MM.1S (cell line): ENCODE results near the gene ZIC5.

Experiments used
- DNase-seq: peaks from one replicate; pipeline ENCODE4 v3.0.0-alpha.2; 2015
- H2AFZ ChIP-seq: fragments of 300-600 bp; sonication (generic); 2 replicates; pipeline ENCODE4 v1.6.0; 2016; ENCODE audit warnings: antibody characterized with exemption, low read length
- H3F3A ChIP-seq: fragments of 300-600 bp; sonication (generic); 2 replicates; pipeline ENCODE4 v1.6.1; 2016; ENCODE audit warnings: mild to moderate bottlenecking, antibody characterized with exemption, low read length, moderate library complexity, mixed read lengths; ENCODE audit not compliant: insufficient read depth
- H3K27ac ChIP-seq: fragments of 300-600 bp; sonication (generic); 2 replicates; pipeline ENCODE4 v1.5.1; 2016; ENCODE audit warnings: mild to moderate bottlenecking, low read length
- H3K27me3 ChIP-seq: fragments of 300-600 bp; sonication (generic); replicated peaks from 2 replicates; pipeline ENCODE4 v1.6.0; 2016; ENCODE audit warnings: low read length; ENCODE audit not compliant: insufficient read depth
- H3K36me3 ChIP-seq: fragments of 300-600 bp; sonication (generic); replicated peaks from 2 replicates; pipeline ENCODE4 v1.6.1; 2016; ENCODE audit warnings: mild to moderate bottlenecking, low read length, mixed read lengths; ENCODE audit not compliant: insufficient read depth
- H3K4me1 ChIP-seq: fragments of 300-600 bp; sonication (generic); 2 replicates; pipeline ENCODE4 v1.6.1; 2016; ENCODE audit warnings: low read length, mixed read lengths
- H3K4me2 ChIP-seq: fragments of 300-600 bp; sonication (generic); 2 replicates; pipeline ENCODE4 v1.6.0; 2016; ENCODE audit warnings: low read depth, low read length
- H3K4me3 ChIP-seq: fragments of 300-600 bp; sonication (generic); 2 replicates; pipeline ENCODE4 v1.5.1; 2016; ENCODE audit warnings: low read length, mixed read lengths
- H3K79me2 ChIP-seq: fragments of 300-600 bp; sonication (generic); 2 replicates; pipeline ENCODE4 v1.6.1; 2016; ENCODE audit warnings: mixed run types, low read length, mixed read lengths
- H3K9ac ChIP-seq: fragments of 300-600 bp; sonication (generic); 2 replicates; pipeline ENCODE4 v1.6.1; 2016; ENCODE audit warnings: low read length, mixed read lengths
- H3K9me2 ChIP-seq: fragments of 300-600 bp; sonication (generic); replicated peaks from 2 replicates; pipeline ENCODE4 v1.6.1; 2016; ENCODE audit warnings: mild to moderate bottlenecking, low read length, mixed read lengths; ENCODE audit not compliant: insufficient read depth
- H3K9me3 ChIP-seq: fragments of 300-600 bp; sonication (generic); replicated peaks from 2 replicates; pipeline ENCODE4 v1.6.1; 2016; ENCODE audit warnings: mild to moderate bottlenecking, low read length, mixed read lengths; ENCODE audit not compliant: insufficient read depth
- H4K20me1 ChIP-seq: fragments of 300-600 bp; sonication (generic); 2 replicates; pipeline ENCODE4 v1.6.1; 2016; ENCODE audit warnings: mild to moderate bottlenecking, low read length, moderate library complexity, mixed read lengths; ENCODE audit not compliant: insufficient read depth
- EZH2 ChIP-seq: fragments of 300-600 bp; sonication (generic); optimal IDR thresholded peaks from 2 replicates; pipeline ENCODE3; 2017; ENCODE audit warnings: low read depth, mild to moderate bottlenecking, antibody characterized with exemption, low read length, mixed read lengths
- EZH2phosphoT487 ChIP-seq: fragments of 300-600 bp; sonication (generic); IDR thresholded peaks from 2 replicates; pipeline ENCODE4 v1.6.1; 2018; ENCODE audit warnings: antibody characterized with exemption, low read length
- TF ChIP-seq, protein P1 (sequence below): fragments of 300-600 bp; sonication (generic); IDR thresholded peaks from 2 replicates; pipeline ENCODE4 v1.5.1; 2016; ENCODE audit warnings: antibody characterized with exemption, low read length, mixed read lengths

Gene ZIC5

DNA sequence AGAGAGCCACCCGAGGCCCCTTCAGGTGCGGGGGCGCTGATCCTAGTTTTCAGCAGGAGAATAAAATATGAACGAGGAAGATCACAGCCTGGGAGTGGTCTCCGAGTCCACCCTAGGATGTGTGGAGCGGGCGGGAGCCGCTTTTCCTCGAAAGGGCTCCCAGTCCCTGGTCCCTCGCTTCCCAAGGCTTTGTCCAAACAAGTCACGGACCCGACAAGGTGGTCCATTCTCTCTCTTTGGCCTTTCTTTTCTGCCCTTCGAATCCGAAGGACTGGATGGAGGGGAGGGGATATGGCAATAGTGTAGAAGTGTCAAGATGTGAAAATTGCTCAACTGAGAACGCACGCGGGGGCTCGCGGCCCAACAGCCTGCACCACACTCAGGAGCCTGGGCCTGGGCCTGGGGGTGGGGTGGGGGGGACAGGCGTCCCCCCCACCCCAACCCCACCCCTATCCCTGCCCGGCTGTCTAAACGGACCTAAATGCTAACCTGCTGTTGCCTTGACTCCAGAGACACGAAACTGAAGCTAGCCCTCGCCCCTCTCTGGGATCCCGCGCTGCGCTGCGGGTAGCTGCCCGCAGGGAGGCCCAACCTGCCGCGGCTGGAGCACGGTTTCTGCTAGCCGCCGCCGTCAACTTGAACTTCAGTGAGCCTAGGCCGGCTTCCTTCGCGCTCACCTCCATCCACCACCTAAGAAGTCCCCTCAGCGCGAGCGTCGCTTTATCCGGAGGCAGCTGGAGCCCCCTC is 17.1 kb upstream of the ZIC5 start:
- Histone ChIP-seq H3K4me1 (no peaks in the 10 kb centered on the region), H3K9me3 (no peaks in the 10 kb centered on the region), H3K27me3 (peaks cover 9% of the 10 kb centered on the region; the same call in 1 of the 2 replicates), H3K36me3 (no peaks in the 10 kb centered on the region), H3K79me2 (no peaks in the 10 kb centered on the region), H3K4me3 (no peak overlapping the region), H3K9me2 (no peaks in the 10 kb centered on the region), H3K27ac (no peak overlapping the region), H2AFZ (no peak overlapping the region), H3K9ac (no peak overlapping the region), H4K20me1 (no peaks in the 10 kb centered on the region), H3F3A (no peaks in the 10 kb centered on the region), H3K4me2 (no peak overlapping the region)
- no peak for DNase-seq
- TF ChIP-seq, protein P1, sequence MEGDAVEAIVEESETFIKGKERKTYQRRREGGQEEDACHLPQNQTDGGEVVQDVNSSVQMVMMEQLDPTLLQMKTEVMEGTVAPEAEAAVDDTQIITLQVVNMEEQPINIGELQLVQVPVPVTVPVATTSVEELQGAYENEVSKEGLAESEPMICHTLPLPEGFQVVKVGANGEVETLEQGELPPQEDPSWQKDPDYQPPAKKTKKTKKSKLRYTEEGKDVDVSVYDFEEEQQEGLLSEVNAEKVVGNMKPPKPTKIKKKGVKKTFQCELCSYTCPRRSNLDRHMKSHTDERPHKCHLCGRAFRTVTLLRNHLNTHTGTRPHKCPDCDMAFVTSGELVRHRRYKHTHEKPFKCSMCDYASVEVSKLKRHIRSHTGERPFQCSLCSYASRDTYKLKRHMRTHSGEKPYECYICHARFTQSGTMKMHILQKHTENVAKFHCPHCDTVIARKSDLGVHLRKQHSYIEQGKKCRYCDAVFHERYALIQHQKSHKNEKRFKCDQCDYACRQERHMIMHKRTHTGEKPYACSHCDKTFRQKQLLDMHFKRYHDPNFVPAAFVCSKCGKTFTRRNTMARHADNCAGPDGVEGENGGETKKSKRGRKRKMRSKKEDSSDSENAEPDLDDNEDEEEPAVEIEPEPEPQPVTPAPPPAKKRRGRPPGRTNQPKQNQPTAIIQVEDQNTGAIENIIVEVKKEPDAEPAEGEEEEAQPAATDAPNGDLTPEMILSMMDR: no peak
- TF ChIP-seq EZH2 (no peak), EZH2phosphoT487 (no peak)

DNA sequence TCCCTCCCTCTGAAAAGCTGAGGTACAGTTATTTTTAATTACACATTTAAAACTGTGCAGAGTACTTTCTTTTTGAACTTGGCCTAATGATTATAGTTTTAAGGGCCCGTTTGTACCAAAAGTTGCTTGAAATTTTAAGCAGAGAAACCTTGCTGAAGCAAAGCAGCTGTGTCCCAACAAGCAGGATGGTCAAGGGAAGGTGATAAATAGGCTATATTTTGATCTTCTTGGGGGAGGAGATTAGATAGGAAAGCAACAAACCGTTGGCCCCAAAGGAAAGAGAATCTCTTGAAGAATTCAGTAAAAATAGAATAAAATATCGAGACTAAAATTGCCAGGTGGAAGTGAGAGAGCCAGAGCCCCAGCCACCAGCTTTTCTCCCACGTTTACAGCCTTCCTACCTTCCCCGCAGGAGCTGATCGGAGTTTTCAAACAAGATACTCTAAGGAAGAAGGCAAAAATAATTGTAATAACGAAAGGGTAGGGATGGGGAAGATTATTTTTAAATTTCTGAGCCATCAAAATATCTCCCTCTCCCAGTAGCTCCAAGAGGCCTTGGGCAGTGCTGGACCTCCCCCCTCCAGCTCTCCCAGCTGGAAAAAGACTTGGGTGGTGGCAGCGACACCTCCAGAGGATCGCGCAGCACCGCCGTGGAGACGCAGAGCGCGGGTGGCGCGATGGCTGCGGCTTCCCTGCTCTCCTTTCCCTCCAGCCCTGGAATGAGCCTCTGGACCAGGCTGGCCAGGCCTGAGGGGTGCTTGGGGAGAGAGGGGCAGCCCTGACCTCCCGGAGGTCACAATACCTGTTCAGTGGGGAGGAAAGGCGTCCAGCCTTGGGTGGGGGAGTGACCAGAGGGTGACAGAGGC is 15.8 kb upstream of the ZIC5 start:
- no peak overlapping the region for H3K27ac ChIP-seq
- no peaks in the 10 kb centered on the region for H3K9me3 ChIP-seq
- H2AFZ ChIP-seq: no peak overlapping the region
- TF ChIP-seq EZH2phosphoT487 (no peak), EZH2 (no peak)
- TF ChIP-seq, protein P1: no peak
- no peaks in the 10 kb centered on the region for H3K79me2 ChIP-seq
- no peaks in the 10 kb centered on the region for H3K36me3 ChIP-seq
- H3K4me3 ChIP-seq: no peak overlapping the region
- no peaks in the 10 kb centered on the region for H3K4me1 ChIP-seq
- H3K27me3 ChIP-seq: peaks cover 9% of the 10 kb centered on the region; the same call in 1 of the 2 replicates
- DNase-seq: no peak
- no peak overlapping the region for H3K9ac ChIP-seq
- H3K4me2 ChIP-seq: no peak overlapping the region
- no peaks in the 10 kb centered on the region for H3K9me2 ChIP-seq
- no peaks in the 10 kb centered on the region for H3F3A ChIP-seq
- H4K20me1 ChIP-seq: no peaks in the 10 kb centered on the region

DNA sequence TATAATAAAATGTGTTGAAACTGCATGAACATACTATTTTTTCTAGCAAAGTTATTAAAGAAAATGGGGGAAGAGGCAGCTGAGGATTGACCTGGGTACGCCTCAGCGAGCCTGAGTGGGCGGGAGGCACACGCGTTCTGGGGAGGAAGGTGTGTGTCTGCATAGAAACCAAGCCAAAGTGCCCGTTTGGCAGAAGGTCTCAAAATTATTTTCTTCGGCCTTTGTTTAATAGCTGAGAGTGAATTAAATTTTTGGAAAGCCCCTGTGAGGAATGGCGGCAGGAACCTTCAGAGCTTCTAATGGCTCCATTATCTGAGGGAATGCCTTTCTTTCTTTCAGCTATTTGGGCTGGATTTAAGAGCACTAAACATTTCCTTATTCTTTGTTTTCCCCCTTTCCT is 15.2 kb upstream of the ZIC5 start:
- no peak for TF ChIP-seq EZH2
- TF ChIP-seq, protein P1: no peak
- TF ChIP-seq EZH2phosphoT487: no peak
- H3K9me3 ChIP-seq: no peaks in the 10 kb centered on the region
- H3K4me1 ChIP-seq: no peaks in the 10 kb centered on the region
- DNase-seq: no peak
- H3K9ac ChIP-seq: no peak overlapping the region
- no peak overlapping the region for H3K27ac ChIP-seq
- no peak overlapping the region for H3K4me2 ChIP-seq
- no peak overlapping the region for H2AFZ ChIP-seq
- H3F3A ChIP-seq: no peaks in the 10 kb centered on the region
- peaks cover 9% of the 10 kb centered on the region; the same call in 1 of the 2 replicates for H3K27me3 ChIP-seq
- no peaks in the 10 kb centered on the region for H4K20me1 ChIP-seq
- no peaks in the 10 kb centered on the region for H3K36me3 ChIP-seq
- no peaks in the 10 kb centered on the region for H3K9me2 ChIP-seq
- no peaks in the 10 kb centered on the region for H3K79me2 ChIP-seq
- H3K4me3 ChIP-seq: no peak overlapping the region
